Glomerular visceral epithelial cell (primary cell): ENCODE results near the gene RSKR.
"Not testable (repeated sequence)": the region's sequence is repeated elsewhere in the genome, so short reads cannot be mapped to it uniquely, and the experiment has no call there.

Experiments used
- DNase-seq: peaks from one replicate; pipeline ENCODE4 v3.0.0-alpha.2; 2016; ENCODE audit errors: extremely low spot score

Gene RSKR

GRCh38 chr17:28622186-28622585 lies 8.2 kb upstream of the RSKR start:
- DNase-seq: no peak

GRCh38 chr17:28620010-28620409 lies 6.0 kb upstream of the RSKR start:
- no peak for DNase-seq

- no peak for DNase-seq
These were observed 4.5 kb upstream of the RSKR start for GRCh38 chr17:28618464-28618863.

GRCh38 chr17:28616281-28616680 lies 2.3 kb upstream of the RSKR start:
- DNase-seq: no peak

GRCh38 chr17:28615260-28615940 lies 1.4 kb upstream of the RSKR start:
- no peak for DNase-seq

- peak; percentile 31 for DNase-seq
These were observed 781 bp downstream of the RSKR start for GRCh38 chr17:28612936-28613872.

- no peak for DNase-seq
These were observed 1.5 kb downstream of the RSKR start for GRCh38 chr17:28612531-28612930.

- DNase-seq: no peak
These were observed 3.6 kb downstream of the RSKR start for GRCh38 chr17:28610376-28610775.

GRCh38 chr17:28604031-28604430 lies 10.0 kb downstream of the RSKR start:
- DNase-seq: not testable (repeated sequence)

GRCh38 chr17:28599311-28600184 lies 14.4 kb downstream of the RSKR start:
- DNase-seq: peak; percentile 62

- DNase-seq: peak; percentile 95
These were observed 15.1 kb downstream of the RSKR start, which contains the start of gene SPAG5 for GRCh38 chr17:28598799-28599310. Gene SPAG5 (minus strand): TSS chr17:28599025. CDS start chr17:28598946, 79 bp downstream.

- no peak for DNase-seq
These were observed 15.6 kb downstream of the RSKR start for GRCh38 chr17:28598389-28598788.

- DNase-seq: no peak
These were observed 16.2 kb downstream of the RSKR start for GRCh38 chr17:28597606-28598383.

GRCh38 chr17:28592260-28592659 lies 21.7 kb downstream of the RSKR start:
- DNase-seq: no peak

GRCh38 chr17:28585851-28586250 lies 28.1 kb downstream of the RSKR start:
- DNase-seq: no peak

- no peak for DNase-seq
These were observed 29.6 kb downstream of the RSKR start for GRCh38 chr17:28584434-28584833.

- DNase-seq: no peak
These were observed 31.5 kb downstream of the RSKR start for GRCh38 chr17:28582513-28582912.

- no peak for DNase-seq
These were observed 33.0 kb downstream of the RSKR start for GRCh38 chr17:28580959-28581358.

- no peak for DNase-seq
These were observed 34.5 kb downstream of the RSKR start for GRCh38 chr17:28579526-28579925.

- DNase-seq: no peak
These were observed 35.5 kb downstream of the RSKR start for GRCh38 chr17:28578246-28579195.
